Lower leg skin (tissue), 3 donors: ENCODE results near the gene BCAP31.

Experiments used
- CTCF ChIP-seq, 3 donors: fragments of 450-650 bp; IDR thresholded peaks; one replicate each; pipeline ENCODE4 v1.5.1; 2016; ENCODE audit warnings: antibody characterized with exemption in 3 of 3, mild to moderate bottlenecking in 3 of 3, moderate library complexity in 2 of 3
- POLR2A ChIP-seq, 2 donors: fragments of 450-650 bp; IDR thresholded peaks; one replicate each; pipeline ENCODE4 v1.6.1; 2016 to 2017; ENCODE audit warnings: antibody characterized with exemption in 2 of 2, mild to moderate bottlenecking in 1 of 2, moderate library complexity in 1 of 2

- TF ChIP-seq POLR2A (IDR thresholded peaks at IDR 0.05) (no peak), CTCF (IDR thresholded peaks at IDR 0.05) (no peak)
These were observed 17.4 kb downstream of the BCAP31 start for GRCh38 chrX:153706799-153707198.
